EL (cell line): ENCODE data around the gene IQCN.

Experiments used
- DNase-seq: peaks from one replicate; pipeline ENCODE4 v3.0.0-alpha.2; 2016

The IQCN gene

GRCh38 chr19:18208098-18208951 lies 65.9 kb downstream of the IQCN start:
- DNase-seq = peak; percentile 83
